Subcutaneous adipose tissue (tissue), 4 donors: ENCODE results near the gene GRIA3. TPM values are rescaled to one million over a fixed set of nuclear protein-coding genes. Genes with fewer than 3 reads are reported as not detected.

ENCODE experiments used
- total RNA-seq, 4 donors: library from RNA; depleted of rRNA; stranded (reverse); fragments of >200 nt; gene quantifications; one replicate each; pipeline ENCODE4 v1.1.0, GENCODE V29; 2016
- TF ChIP-seq, protein P1 (sequence below): fragments of 450-650 bp; IDR thresholded peaks from one replicate; pipeline ENCODE4 v1.5.1; 2016; ENCODE audit warnings: low read depth, mild to moderate bottlenecking, control low read depth, antibody characterized with exemption, moderate library complexity

Gene GRIA3
- total RNA-seq, 4 donors from 2014 or later: 0.19 to 1.9 (median 1.2) TPM

DNA sequence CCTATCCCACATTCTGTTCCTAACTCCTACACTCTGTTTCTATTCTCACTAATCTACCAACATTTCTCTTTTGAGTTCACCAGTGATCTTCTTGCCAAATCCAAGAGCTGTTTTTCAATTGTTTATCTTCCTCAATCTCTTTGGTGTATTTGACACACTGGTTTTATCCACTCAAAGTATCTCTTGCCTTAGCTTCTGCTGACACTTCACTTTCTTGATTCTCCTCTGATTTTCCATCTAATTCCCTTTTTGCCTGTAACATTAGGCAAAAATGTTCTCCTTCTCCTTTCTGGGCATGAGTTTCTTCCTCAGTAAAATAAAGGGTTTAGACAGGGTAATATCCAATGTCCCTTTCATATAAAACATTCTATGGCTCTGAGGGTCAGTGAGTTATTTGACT, 26.2 kb downstream of the GRIA3 start:
- TF ChIP-seq, protein P1, sequence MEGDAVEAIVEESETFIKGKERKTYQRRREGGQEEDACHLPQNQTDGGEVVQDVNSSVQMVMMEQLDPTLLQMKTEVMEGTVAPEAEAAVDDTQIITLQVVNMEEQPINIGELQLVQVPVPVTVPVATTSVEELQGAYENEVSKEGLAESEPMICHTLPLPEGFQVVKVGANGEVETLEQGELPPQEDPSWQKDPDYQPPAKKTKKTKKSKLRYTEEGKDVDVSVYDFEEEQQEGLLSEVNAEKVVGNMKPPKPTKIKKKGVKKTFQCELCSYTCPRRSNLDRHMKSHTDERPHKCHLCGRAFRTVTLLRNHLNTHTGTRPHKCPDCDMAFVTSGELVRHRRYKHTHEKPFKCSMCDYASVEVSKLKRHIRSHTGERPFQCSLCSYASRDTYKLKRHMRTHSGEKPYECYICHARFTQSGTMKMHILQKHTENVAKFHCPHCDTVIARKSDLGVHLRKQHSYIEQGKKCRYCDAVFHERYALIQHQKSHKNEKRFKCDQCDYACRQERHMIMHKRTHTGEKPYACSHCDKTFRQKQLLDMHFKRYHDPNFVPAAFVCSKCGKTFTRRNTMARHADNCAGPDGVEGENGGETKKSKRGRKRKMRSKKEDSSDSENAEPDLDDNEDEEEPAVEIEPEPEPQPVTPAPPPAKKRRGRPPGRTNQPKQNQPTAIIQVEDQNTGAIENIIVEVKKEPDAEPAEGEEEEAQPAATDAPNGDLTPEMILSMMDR: no peak

DNA sequence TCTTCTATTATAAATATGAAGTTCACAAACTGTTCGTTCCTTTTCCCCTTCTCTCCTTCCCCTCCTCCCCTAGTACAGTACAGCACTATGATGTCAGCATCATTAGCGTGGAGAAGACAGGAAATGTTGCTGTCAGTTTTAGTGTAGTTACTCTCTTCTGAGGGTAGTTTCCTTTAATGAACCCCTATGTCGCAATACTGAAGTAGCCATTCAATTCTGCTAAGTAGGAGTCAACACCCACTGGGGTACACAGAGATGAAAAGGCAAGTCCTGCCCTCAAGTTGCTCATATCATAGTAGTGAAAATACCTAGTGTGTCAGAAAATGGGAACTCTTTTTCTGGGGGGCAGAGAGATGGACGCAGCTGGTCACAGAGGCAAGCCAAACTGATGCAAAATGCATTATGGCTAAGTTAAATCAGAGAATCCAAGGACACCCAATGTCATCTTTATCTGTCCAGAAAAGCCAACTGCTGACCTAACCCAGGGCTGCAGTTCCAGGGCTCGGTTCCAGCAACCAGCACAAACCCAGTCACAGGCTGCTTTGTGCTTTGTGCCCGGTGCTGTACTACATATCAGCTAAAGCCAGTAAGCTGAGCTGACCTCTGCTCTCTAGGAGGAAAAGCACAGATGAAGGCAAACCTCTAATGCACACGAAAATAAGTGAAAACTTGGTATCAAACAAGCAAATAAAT, 31.5 kb downstream of the GRIA3 start:
- TF ChIP-seq, protein P1: no peak

- TF ChIP-seq, protein P1: no peak
Observed at GRCh38 chrX:123217077-123217476, 33.0 kb downstream of the GRIA3 start.

- TF ChIP-seq, protein P1: no peak
Observed at GRCh38 chrX:123217728-123218127, 33.6 kb downstream of the GRIA3 start.

- TF ChIP-seq, protein P1: no peak
Observed at GRCh38 chrX:123219916-123220315, 35.8 kb downstream of the GRIA3 start.

- TF ChIP-seq, protein P1: no peak
Observed at GRCh38 chrX:123222920-123223319, 38.8 kb downstream of the GRIA3 start.

DNA sequence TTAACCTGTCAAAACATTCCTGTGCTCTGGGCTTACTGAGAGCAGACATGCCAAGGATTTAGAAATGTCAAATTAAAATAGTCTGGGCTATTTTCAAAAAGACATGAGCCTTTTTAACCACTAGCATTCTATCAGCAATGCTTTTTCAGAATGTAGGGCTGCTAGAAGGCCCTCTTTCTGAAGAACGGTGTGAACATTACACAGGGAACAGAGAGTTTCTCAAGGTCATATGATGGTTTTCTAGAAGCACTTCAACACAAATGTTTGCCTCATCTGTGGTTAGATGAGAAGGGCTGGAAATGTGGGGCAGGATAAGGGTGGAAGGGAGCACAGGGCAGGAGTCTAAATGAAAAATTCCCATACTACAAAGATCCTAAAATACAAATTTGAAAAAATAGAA, 39.3 kb downstream of the GRIA3 start:
- TF ChIP-seq, protein P1: no peak
